Caco-2 (cell line): ENCODE measurements around the gene GATAD2B. TPM values are rescaled to one million over a fixed set of nuclear protein-coding genes. Genes with fewer than 3 reads are reported as not detected.

Source experiments
- BruUV-seq: library from RNA; stranded (reverse); fragments of 400-500 nt; replicated peaks from 2 replicates; lab custom pipeline; 2021; lab: Mats Ljungman, UMichigan
- CTCF ChIA-PET: fragments of 300-600 bp; sonication (Branson Sonifier 250); formaldehyde crosslinking; loops from one replicate; lab custom pipeline; 2022; ENCODE audit warnings: antibody characterized with exemption; lab: Charles Lee
- POLR2A ChIA-PET: fragments of 300-600 bp; sonication (Branson Sonifier 250); formaldehyde crosslinking; loops from one replicate; lab custom pipeline; 2022; ENCODE audit warnings: antibody characterized with exemption; lab: Charles Lee
- DNase-seq, 2 experiments: peaks; one replicate each; pipeline versions ENCODE4 v3.0.0 to v3.0.0-alpha.2; 2020 to 2022
- H3K27me3 ChIP-seq: replicated peaks from 2 replicates; pipeline ENCODE4 v1.6.0; 2011; ENCODE audit warnings: low read length; ENCODE audit not compliant: control insufficient read depth, insufficient read depth
- H3K36me3 ChIP-seq: 2 replicates; pipeline ENCODE4 v1.5.1; 2011; ENCODE audit warnings: low read length; ENCODE audit not compliant: control insufficient read depth, insufficient read depth
- H3K4me1 ChIP-seq: fragments of 250-450 bp; sonication (Bioruptor Pico); 2 replicates; pipeline ENCODE4 v1.5.1; 2020; ENCODE audit warnings: mild to moderate bottlenecking
- H3K4me3 ChIP-seq: 2 replicates; pipeline ENCODE4 v1.5.1; 2011; ENCODE audit warnings: low read depth, mild to moderate bottlenecking, control low read depth, low read length
- H3K9me3 ChIP-seq: fragments of 250-450 bp; sonication (Bioruptor Pico); 2 replicates; pipeline ENCODE4 v1.5.1; 2020; ENCODE audit warnings: mild to moderate bottlenecking, moderate library complexity
- H3K27ac Mint-ChIP-seq: one replicate; pipeline ENCODE4 v1.8.0; 2022; ENCODE audit warnings: mixed read lengths; ENCODE audit not compliant: unreplicated experiment
- H3K27me3 Mint-ChIP-seq: one replicate; pipeline ENCODE4 v1.8.0; 2022; ENCODE audit warnings: mixed read lengths; ENCODE audit not compliant: insufficient read depth, unreplicated experiment
- H3K36me3 Mint-ChIP-seq: one replicate; pipeline ENCODE4 v1.8.0; 2022; ENCODE audit warnings: mild to moderate bottlenecking, mixed read lengths; ENCODE audit not compliant: insufficient read depth, unreplicated experiment
- H3K4me1 Mint-ChIP-seq: one replicate; pipeline ENCODE4 v1.8.0; 2022; ENCODE audit warnings: low read depth, mixed read lengths; ENCODE audit not compliant: unreplicated experiment
- H3K4me3 Mint-ChIP-seq: one replicate; pipeline ENCODE4 v1.8.0; 2022; ENCODE audit warnings: mild to moderate bottlenecking, moderate library complexity, mixed read lengths; ENCODE audit not compliant: unreplicated experiment
- H3K9me3 Mint-ChIP-seq: one replicate; pipeline ENCODE4 v1.8.0; 2022; ENCODE audit warnings: mixed read lengths; ENCODE audit not compliant: unreplicated experiment
- CTCF ChIP-seq, 2 experiments: fragments of 200-600 bp in 1 of 2; IDR thresholded peaks; 1 replicate in 1 of 2; 2 replicates in 1 of 2; pipeline versions ENCODE4 v1.5.1 to v1.8.0; 2011 to 2022; ENCODE audit warnings: antibody characterized with exemption in 1 of 2, control low read depth in 1 of 2, inconsistent platforms in 1 of 2, low read depth in 1 of 2, low read length in 1 of 2, mild to moderate bottlenecking in 1 of 2, moderate library complexity in 1 of 2; ENCODE audit not compliant: insufficient read depth in 1 of 2, severe bottlenecking in 1 of 2, unreplicated experiment in 1 of 2
- intact Hi-C: fragments of 100-400 bp; cut with micrococcal nuclease; formaldehyde crosslinking; loops from one replicate; pipeline ENCODE4 v1.10.0; 2022; ENCODE audit not compliant: unreplicated experiment
- total RNA-seq: library from RNA; stranded (reverse); gene quantifications from 2 replicates; pipeline ENCODE4 v1.2.3, GENCODE V29; 2022

The GATAD2B gene
- total RNA-seq, 1 experiment from 2014 or later: 38.0 TPM

GRCh38 chr1:153881751-153882150, 41.0 kb downstream of the GATAD2B start:
- Mint-ChIP-seq H3K4me1 (no peaks in the 10 kb centered on the region), H3K27ac (no peak overlapping the region), H3K4me3 (no peak overlapping the region), H3K9me3 (no peaks in the 10 kb centered on the region), H3K36me3 (peaks cover 6% of the 10 kb centered on the region), H3K27me3 (no peaks in the 10 kb centered on the region)
- Histone ChIP-seq H3K27me3 (no peaks in the 10 kb centered on the region), H3K36me3 (no peaks in the 10 kb centered on the region), H3K4me1 (no peaks in the 10 kb centered on the region), H3K9me3 (no peaks in the 10 kb centered on the region), H3K4me3 (no peak overlapping the region)
- intact Hi-C loops: no loop called here
- POLR2A ChIA-PET: no interaction called here
- BruUV-seq: no TSS peak
- CTCF ChIA-PET: no interaction called here
- no peak for DNase-seq
- no peak for TF ChIP-seq CTCF (IDR thresholded peaks at IDR 0.05; ENCODE audit: insufficient read depth in 1 of 2, low read depth in 1 of 2, low read length in 1 of 2, severe bottlenecking in 1 of 2, unreplicated experiment in 1 of 2)

DNA sequence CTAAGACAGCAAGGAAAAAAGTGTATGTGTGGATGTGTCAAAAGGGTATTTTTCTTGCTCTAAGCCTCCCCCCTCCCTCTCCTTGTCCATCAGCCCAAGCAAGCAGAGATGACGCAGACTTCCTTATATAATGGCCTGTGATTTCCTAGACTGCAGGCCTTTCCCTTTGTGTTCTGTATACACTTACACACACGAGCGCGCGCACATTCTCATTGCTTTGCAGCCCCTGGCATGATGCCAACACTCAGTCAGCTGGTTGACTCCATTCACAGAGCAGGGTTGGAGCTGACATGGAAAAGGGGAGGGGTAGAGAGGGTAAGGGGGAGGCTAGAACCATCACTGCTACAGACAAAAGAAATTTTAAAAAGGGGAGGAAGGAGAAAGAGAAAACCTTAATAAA, 41.8 kb downstream of the GATAD2B start:
- ChIA-PET POLR2A (no interaction called here), CTCF (no interaction called here)
- Histone ChIP-seq H3K4me3 (no peak overlapping the region), H3K9me3 (no peaks in the 10 kb centered on the region), H3K4me1 (no peaks in the 10 kb centered on the region), H3K27me3 (no peaks in the 10 kb centered on the region), H3K36me3 (no peaks in the 10 kb centered on the region)
- TF ChIP-seq CTCF (IDR thresholded peaks at IDR 0.05; ENCODE audit: insufficient read depth in 1 of 2, low read depth in 1 of 2, low read length in 1 of 2, severe bottlenecking in 1 of 2, unreplicated experiment in 1 of 2): no peak
- Mint-ChIP-seq H3K9me3 (no peaks in the 10 kb centered on the region), H3K36me3 (peaks cover 6% of the 10 kb centered on the region), H3K27ac (no peak overlapping the region), H3K4me3 (no peak overlapping the region), H3K4me1 (no peaks in the 10 kb centered on the region), H3K27me3 (no peaks in the 10 kb centered on the region)
- intact Hi-C loops: no loop called here
- DNase-seq: no peak
- BruUV-seq: no TSS peak

DNA sequence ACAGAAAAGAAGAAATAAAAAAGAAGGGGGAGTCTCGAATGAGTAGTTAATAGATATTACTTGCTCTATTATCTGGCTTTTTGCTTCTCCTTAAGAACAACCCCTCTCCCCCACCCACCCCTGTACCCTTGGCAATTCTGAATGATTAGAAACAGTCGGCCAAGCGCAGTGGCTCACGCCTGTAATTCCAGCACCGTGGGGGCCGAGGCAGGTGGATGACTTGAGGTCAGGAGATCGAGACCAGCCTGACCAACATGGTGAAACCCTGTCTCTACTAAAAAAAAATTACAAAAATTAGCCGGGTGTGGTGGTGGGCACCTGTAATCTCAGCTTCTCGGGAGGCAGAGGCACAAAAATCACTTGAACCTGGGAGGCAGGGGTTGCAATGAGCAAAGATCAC, 42.7 kb downstream of the GATAD2B start:
- no peak overlapping the region for H3K4me3 ChIP-seq
- intact Hi-C loops: no loop called here
- Mint-ChIP-seq H3K4me3 (no peak overlapping the region), H3K9me3 (no peaks in the 10 kb centered on the region), H3K27ac (no peak overlapping the region), H3K36me3 (peaks cover 14% of the 10 kb centered on the region), H3K27me3 (no peaks in the 10 kb centered on the region), H3K4me1 (no peaks in the 10 kb centered on the region)
- no peaks in the 10 kb centered on the region for H3K4me1 ChIP-seq
- H3K9me3 ChIP-seq: no peaks in the 10 kb centered on the region
- BruUV-seq: no TSS peak
- CTCF ChIA-PET: no interaction called here
- POLR2A ChIA-PET: no interaction called here
- H3K27me3 ChIP-seq: no peaks in the 10 kb centered on the region
- no peak for DNase-seq
- no peaks in the 10 kb centered on the region for H3K36me3 ChIP-seq
- TF ChIP-seq CTCF (IDR thresholded peaks at IDR 0.05; ENCODE audit: insufficient read depth in 1 of 2, low read depth in 1 of 2, low read length in 1 of 2, severe bottlenecking in 1 of 2, unreplicated experiment in 1 of 2): no peak
